Measurements from ENCODE around the gene TEX44. TPM values are rescaled to one million over a fixed set of nuclear protein-coding genes. Genes with fewer than 3 reads are reported as not detected.

Gene TEX44
- total RNA-seq, 4 donors from 2014 or later, result not detected

- Histone ChIP-seq H3K27me3 (no peaks in the 10 kb centered on the region), H3K36me3 (no peaks in the 10 kb centered on the region), H3K4me3 (no peak overlapping the region), H3K27ac (no peak overlapping the region), H3K9me3 (no peaks in the 10 kb centered on the region), H3K4me1 (peaks cover 6% of the 10 kb centered on the region)
- WGBS, result 85% methylated on average over 7 of the region's 7 CpGs
- TF ChIP-seq CTCF (IDR thresholded peaks at IDR 0.05), result no peak
- TF ChIP-seq POLR2A (IDR thresholded peaks at IDR 0.05), result no peak
- TF ChIP-seq EP300 (IDR thresholded peaks at IDR 0.05), result no peak
- TF ChIP-seq POLR2AphosphoS5 (IDR thresholded peaks at IDR 0.05), result no peak
- no peak for DNase-seq (ENCODE audit: low spot score in 2 of 2)
Measured at GRCh38 chr2:231589656-231590055, 3.0 kb upstream of the TEX44 start.

- no peak for TF ChIP-seq CTCF (IDR thresholded peaks at IDR 0.05)
- TF ChIP-seq POLR2A (IDR thresholded peaks at IDR 0.05), result no peak
- TF ChIP-seq POLR2AphosphoS5 (IDR thresholded peaks at IDR 0.05), result peak in 1 of 3 donors; percentile 14
- TF ChIP-seq EP300 (IDR thresholded peaks at IDR 0.05), result no peak
- no peak for DNase-seq (ENCODE audit: low spot score in 2 of 2)
- 48% methylated on average over 6 of the region's 6 CpGs for WGBS
- Histone ChIP-seq H3K4me3 (no peak overlapping the region), H3K9me3 (no peaks in the 10 kb centered on the region), H3K36me3 (no peaks in the 10 kb centered on the region), H3K27ac (peak overlapping the region; percentile 80), H3K27me3 (no peaks in the 10 kb centered on the region), H3K4me1 (peaks cover 9% of the 10 kb centered on the region)
Measured at GRCh38 chr2:231590614-231591013, 2.0 kb upstream of the TEX44 start.

- no peak for DNase-seq (ENCODE audit: low spot score in 2 of 2)
- no peak overlapping the region for H3K27ac ChIP-seq
- peaks cover 28% of the 10 kb centered on the region for H3K4me1 ChIP-seq
- no peak for TF ChIP-seq POLR2AphosphoS5 (IDR thresholded peaks at IDR 0.05)
- no peak for TF ChIP-seq POLR2A (IDR thresholded peaks at IDR 0.05)
- no peak for TF ChIP-seq EP300 (IDR thresholded peaks at IDR 0.05)
- no peak for TF ChIP-seq CTCF (IDR thresholded peaks at IDR 0.05)
- 79% methylated on average over 4 of the region's 16 CpGs for WGBS
- no peaks in the 10 kb centered on the region for H3K9me3 ChIP-seq
- H3K4me3 ChIP-seq, result no peak overlapping the region
- H3K27me3 ChIP-seq, result no peaks in the 10 kb centered on the region
- H3K36me3 ChIP-seq, result no peaks in the 10 kb centered on the region
Measured at GRCh38 chr2:231593666-231594065, 1.0 kb downstream of the TEX44 start.

GRCh38 chr2:231597014-231597611 is 4.4 kb downstream of the TEX44 start:
- WGBS, result 41% methylated on average over 10 of the region's 18 CpGs
- H3K36me3 ChIP-seq, result no peaks in the 10 kb centered on the region
- no peak for DNase-seq (ENCODE audit: low spot score in 2 of 2)
- no peak overlapping the region for H3K4me3 ChIP-seq
- TF ChIP-seq EP300 (IDR thresholded peaks at IDR 0.05), result no peak
- no peak for TF ChIP-seq CTCF (IDR thresholded peaks at IDR 0.05)
- no peak for TF ChIP-seq POLR2A (IDR thresholded peaks at IDR 0.05)
- peak in 1 of 3 donors; percentile 42 for TF ChIP-seq POLR2AphosphoS5 (IDR thresholded peaks at IDR 0.05)
- H3K9me3 ChIP-seq, result no peaks in the 10 kb centered on the region
- H3K27me3 ChIP-seq, result no peaks in the 10 kb centered on the region
- peak overlapping the region; percentile 88 for H3K27ac ChIP-seq
- peaks cover 44% of the 10 kb centered on the region for H3K4me1 ChIP-seq

GRCh38 chr2:231597627-231598026 is 5.0 kb downstream of the TEX44 start:
- no peak for DNase-seq (ENCODE audit: low spot score in 2 of 2)
- no peaks in the 10 kb centered on the region for H3K9me3 ChIP-seq
- no peaks in the 10 kb centered on the region for H3K36me3 ChIP-seq
- no peaks in the 10 kb centered on the region for H3K27me3 ChIP-seq
- 73% methylated on average over 7 of the region's 8 CpGs for WGBS
- H3K4me3 ChIP-seq, result no peak overlapping the region
- peaks cover 49% of the 10 kb centered on the region for H3K4me1 ChIP-seq
- no peak for TF ChIP-seq POLR2A (IDR thresholded peaks at IDR 0.05)
- H3K27ac ChIP-seq, result peak overlapping the region; percentile 88

Data from suprapubic skin (tissue), 4 donors.